Stomach smooth muscle (tissue), 2 donors: ENCODE data around the gene ADCY3.
"Not testable (repeated sequence)": the region's sequence is repeated elsewhere in the genome, so short reads cannot be mapped to it uniquely, and the experiment has no call there.

Experiments used
- H3K27ac ChIP-seq: one replicate; pipeline ENCODE4 v1.7.0; 2013; ENCODE audit warnings: mild to moderate bottlenecking, low read length, inconsistent platforms
- H3K27me3 ChIP-seq, 2 donors: one replicate each; pipeline ENCODE4 v1.7.0; 2013; ENCODE audit warnings: low read length in 2 of 2; ENCODE audit not compliant: insufficient read depth in 2 of 2, control insufficient read depth in 1 of 2
- H3K36me3 ChIP-seq, 2 donors: one replicate each; pipeline ENCODE4 v1.7.0; 2013; ENCODE audit warnings: low read length in 2 of 2; ENCODE audit not compliant: control insufficient read depth in 2 of 2, insufficient read depth in 2 of 2
- H3K4me1 ChIP-seq: one replicate; pipeline ENCODE4 v1.7.0; 2013; ENCODE audit warnings: low read length; ENCODE audit not compliant: control insufficient read depth, insufficient read depth
- H3K4me3 ChIP-seq, 2 donors: one replicate each; pipeline ENCODE4 v1.7.0; 2013; ENCODE audit warnings: low read length in 2 of 2
- H3K9ac ChIP-seq, 2 donors: one replicate each; pipeline ENCODE4 v1.7.0; 2013; ENCODE audit warnings: low read length in 2 of 2, mild to moderate bottlenecking in 1 of 2
- H3K9me3 ChIP-seq, 2 donors: one replicate each; pipeline ENCODE4 v1.7.0; 2013; ENCODE audit warnings: low read length in 2 of 2; ENCODE audit not compliant: control insufficient read depth in 2 of 2
- donor health status: healthy.
- donor health status: Pancreatic carcinoma.

The ADCY3 gene

DNA sequence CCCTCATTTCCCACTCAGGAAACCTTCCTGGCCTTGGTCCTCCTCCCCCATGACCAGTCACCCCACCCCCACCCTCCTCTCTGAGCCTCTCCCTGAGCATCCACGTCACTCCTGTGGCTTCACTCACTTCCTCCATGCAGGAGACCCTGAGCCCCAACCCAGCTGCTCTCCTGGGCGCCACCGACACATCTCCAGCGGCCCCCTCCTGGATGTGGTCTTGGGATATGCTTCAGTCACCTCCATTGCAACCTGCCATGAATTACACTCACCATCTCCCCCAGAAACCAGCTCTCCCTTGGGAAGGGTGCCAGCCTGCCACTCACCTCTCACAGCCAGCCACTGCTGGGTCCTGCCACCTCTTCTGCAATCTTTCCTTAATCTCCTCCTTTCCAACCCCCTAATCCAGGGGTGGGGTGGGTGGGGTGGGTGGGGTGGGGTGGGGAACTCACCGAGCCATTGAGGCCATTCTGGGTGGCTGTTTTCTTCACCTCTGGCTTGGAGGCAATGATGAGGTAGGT lies 82.0 kb downstream of the ADCY3 start:
- H3K36me3 ChIP-seq = peaks cover 3 to 7% of the 10 kb centered on the region in 2 donors
- no peaks in the 10 kb centered on the region for H3K27me3 ChIP-seq
- no peak overlapping the region for H3K9ac ChIP-seq
- no peaks in the 10 kb centered on the region for H3K9me3 ChIP-seq
- no peaks in the 10 kb centered on the region for H3K4me1 ChIP-seq
- no peak overlapping the region for H3K4me3 ChIP-seq
- H3K27ac ChIP-seq = no peak overlapping the region

DNA sequence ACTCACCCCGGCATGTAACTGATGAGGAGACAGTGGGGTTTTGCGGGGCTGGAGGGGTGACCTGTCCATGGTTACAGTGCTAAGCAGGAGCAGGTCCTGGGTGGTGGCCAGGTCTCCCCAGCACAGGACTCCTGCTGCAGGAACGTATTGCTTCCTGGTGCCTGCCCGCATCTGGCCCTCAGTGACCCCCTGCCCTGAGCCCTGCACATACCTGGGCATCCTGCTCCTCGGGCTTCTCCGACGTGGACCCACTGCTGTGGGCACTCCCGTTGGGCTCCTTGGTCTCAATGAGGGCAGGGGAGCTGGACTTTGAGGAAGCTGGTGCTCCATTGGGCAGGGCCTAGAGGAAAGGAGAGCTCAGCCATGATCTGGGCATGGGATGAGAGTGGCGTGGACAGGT lies 83.3 kb downstream of the ADCY3 start:
- Histone ChIP-seq H3K4me1 (no peaks in the 10 kb centered on the region), H3K9me3 (no peaks in the 10 kb centered on the region), H3K36me3 (peaks cover 3 to 7% of the 10 kb centered on the region in 2 donors), H3K27ac (no peak overlapping the region), H3K4me3 (no peak overlapping the region), H3K27me3 (no peaks in the 10 kb centered on the region), H3K9ac (no peak overlapping the region)

DNA sequence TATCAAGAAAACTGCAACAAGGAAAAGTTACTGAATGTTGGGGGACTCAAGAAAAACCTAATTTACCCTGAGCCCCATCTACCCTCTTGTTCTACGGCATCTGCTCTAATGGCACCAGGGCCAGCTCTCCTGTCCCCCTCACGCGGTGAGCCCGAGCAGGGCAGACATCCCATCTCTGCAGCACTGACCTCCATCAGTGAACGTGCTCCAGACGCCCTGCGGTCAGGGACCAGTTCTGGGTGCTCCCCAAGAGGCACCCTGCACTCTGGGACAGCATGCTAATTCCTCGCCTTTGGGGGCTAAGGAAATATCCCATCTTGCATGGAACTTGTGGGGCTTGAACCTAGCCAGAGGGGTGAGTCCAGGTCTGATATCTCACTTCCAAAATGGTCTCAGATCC lies 83.8 kb downstream of the ADCY3 start:
- H3K9ac ChIP-seq = no peak overlapping the region
- peaks cover 3 to 7% of the 10 kb centered on the region in 2 donors for H3K36me3 ChIP-seq
- no peaks in the 10 kb centered on the region for H3K27me3 ChIP-seq
- no peaks in the 10 kb centered on the region for H3K9me3 ChIP-seq
- no peaks in the 10 kb centered on the region for H3K4me1 ChIP-seq
- no peak overlapping the region for H3K4me3 ChIP-seq
- no peak overlapping the region for H3K27ac ChIP-seq

DNA sequence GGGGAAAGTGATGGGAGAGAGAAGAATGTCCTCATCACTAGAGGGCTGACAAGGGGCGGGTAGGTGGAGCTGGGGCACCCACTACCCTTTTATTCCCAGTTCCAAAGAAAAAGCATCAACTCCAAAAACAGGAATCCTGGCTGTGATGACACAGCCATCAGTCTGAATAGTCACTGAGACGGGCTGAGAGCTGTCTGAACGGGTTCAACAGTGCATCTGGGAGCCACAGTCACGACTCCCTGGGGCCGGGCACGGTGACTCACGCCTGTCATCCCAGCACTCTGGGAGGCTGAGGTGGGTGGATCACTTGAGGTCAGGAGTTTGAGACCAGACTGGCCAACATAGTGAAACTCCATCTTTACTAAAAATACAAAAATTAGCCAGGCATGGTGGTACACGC lies 84.6 kb downstream of the ADCY3 start:
- not testable (repeated sequence) for H3K36me3 ChIP-seq, H3K9ac ChIP-seq, H3K9me3 ChIP-seq, H3K27ac ChIP-seq, H3K4me1 ChIP-seq, H3K4me3 ChIP-seq, H3K27me3 ChIP-seq

DNA sequence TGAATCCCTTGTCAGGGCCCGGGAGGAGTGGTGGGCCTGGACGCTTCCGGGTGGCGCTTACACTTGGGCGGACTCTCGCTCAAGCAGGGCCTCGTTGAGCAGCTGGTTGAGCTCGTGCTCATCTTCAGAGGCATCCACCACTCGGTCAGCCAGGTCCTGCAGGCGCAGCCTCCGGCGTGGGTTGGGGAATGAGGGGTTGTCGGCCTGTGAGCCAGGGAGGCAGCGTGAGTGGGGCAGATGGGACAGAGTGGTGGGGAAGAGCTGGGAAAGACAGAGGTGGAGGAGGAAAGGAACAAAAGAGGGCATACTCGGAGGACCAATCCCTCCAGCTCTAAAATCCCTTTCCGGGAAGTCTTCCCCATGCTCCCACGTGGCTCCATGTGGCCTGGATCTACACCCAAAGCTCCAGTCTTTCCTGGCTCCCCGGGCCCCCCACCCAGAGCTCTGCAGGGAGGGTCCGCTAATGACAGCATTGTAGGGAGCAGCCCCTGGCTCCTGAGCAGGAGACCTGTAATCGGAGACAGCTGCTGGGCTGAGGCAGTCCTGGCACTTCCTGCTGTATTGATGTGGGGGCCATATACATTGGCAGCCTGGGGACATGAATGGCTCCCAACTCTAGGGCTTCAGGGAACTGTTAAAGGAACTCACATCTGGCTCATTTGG lies 85.2 kb downstream of the ADCY3 start:
- Histone ChIP-seq H3K9me3 (no peaks in the 10 kb centered on the region), H3K36me3 (peaks cover 3 to 7% of the 10 kb centered on the region in 2 donors), H3K4me1 (no peaks in the 10 kb centered on the region), H3K4me3 (no peak overlapping the region), H3K27me3 (no peaks in the 10 kb centered on the region), H3K27ac (no peak overlapping the region), H3K9ac (no peak overlapping the region)

DNA sequence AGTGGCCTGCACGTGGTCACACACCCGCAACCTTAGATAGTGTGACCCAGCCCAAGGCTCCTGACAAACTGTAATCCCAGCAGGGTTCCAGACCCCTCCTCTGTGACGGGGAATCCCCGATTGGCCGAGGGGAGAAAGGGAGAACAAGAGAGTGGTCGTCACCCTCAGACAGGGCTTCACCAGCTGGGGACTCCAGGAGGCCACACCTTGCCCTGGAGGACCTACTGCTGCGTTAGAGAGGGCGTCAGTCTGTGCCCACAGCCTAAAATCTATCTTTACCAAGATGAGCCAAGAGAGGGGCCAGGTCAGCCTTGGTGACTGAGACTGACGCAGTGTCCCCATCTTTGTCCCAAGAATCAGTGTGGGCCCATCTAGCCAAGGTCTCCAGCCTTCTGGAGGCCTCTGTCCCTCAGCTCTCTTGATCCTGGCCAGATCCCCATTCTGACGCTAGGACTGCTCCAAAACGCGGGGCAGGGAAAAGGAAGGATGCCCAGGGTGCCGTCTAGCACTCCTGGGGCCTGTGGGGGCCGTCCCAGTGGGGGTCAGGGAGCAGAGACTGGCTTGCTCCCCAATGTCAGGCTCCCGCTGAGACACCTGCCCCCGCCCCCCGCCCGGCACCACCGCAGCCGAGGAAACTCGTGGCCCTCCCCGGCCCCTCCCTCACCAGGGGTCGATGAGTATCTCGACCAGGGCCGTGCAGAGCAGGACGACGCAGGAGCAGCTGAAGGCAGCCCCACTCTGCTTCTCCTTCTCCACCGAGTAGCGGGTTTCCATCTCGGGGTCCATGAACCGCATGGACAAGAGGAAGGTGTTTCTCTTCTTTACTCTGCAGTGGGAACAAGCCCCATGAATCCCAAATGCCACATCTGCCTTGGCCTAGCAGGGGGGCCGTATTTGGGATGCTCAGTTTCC lies 86.0 kb downstream of the ADCY3 start:
- Histone ChIP-seq H3K27me3 (no peaks in the 10 kb centered on the region), H3K9me3 (no peaks in the 10 kb centered on the region), H3K27ac (no peak overlapping the region), H3K4me1 (no peaks in the 10 kb centered on the region), H3K36me3 (peaks cover 3 to 7% of the 10 kb centered on the region in 2 donors), H3K9ac (no peak overlapping the region), H3K4me3 (no peak overlapping the region)

DNA sequence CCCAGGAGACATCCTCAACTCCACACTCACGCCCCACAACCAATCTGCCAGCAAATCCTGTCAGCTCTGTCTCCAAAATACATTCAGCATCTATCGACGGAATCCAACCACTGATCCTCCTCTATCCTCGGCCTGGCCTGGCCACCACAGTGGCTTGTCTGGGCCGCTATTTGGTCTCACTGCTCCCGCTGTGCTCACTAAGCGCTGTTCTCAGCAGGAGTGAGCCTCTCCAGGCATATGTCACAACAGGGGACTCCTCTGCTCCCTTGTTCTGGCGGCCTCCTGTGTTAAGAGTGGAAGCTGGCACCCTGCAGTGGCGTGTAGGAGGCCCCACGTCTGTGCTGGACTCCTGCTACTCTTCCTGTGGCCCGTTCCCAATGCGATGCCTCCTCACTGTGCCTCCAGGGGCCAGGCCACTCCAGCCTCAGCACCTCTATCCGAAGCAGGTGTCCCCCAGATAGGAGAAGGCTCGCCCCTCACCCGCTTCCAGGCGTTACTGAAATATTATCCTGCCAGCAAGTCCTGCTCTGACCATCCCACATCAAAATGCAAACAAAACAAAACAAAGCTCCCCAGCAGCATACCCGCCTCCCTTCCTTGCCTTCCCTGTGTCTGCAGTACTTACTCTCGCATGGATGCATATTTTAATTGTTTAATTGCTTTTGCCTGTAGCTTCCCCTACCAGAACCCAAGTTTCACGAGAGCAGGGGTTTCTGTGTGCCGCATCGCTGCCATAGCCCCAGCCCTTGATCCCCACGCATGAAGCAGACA lies 86.9 kb downstream of the ADCY3 start:
- Histone ChIP-seq H3K27me3 (no peaks in the 10 kb centered on the region), H3K4me3 (no peak overlapping the region), H3K9ac (no peak overlapping the region), H3K36me3 (peaks cover 3 to 7% of the 10 kb centered on the region in 2 donors), H3K9me3 (no peaks in the 10 kb centered on the region), H3K4me1 (no peaks in the 10 kb centered on the region), H3K27ac (no peak overlapping the region)

DNA sequence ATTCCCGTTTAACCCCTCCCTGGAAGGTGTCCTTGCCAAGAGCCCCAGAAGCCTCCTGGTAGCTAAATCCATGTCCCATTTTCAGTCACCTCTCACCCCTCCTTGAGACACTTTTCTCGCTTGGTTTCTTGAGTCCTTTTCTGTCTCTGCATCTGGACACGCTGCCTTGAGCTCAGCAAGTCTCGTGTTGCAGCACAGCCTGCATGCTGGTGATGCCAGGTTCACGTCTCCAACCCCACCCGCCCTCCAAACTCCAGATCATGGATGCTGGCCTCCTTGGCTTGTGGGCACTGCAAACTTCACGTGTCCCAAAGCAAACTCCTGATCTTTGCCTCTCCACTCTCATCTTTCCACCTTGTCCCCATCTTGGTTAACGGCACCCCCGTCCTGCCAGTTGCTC lies 87.5 kb downstream of the ADCY3 start:
- H3K27ac ChIP-seq = no peak overlapping the region
- no peak overlapping the region for H3K9ac ChIP-seq
- H3K4me3 ChIP-seq = no peak overlapping the region
- no peaks in the 10 kb centered on the region for H3K27me3 ChIP-seq
- H3K9me3 ChIP-seq = no peaks in the 10 kb centered on the region
- H3K36me3 ChIP-seq = peaks cover 3 to 7% of the 10 kb centered on the region in 2 donors
- H3K4me1 ChIP-seq = peaks cover 5% of the 10 kb centered on the region

DNA sequence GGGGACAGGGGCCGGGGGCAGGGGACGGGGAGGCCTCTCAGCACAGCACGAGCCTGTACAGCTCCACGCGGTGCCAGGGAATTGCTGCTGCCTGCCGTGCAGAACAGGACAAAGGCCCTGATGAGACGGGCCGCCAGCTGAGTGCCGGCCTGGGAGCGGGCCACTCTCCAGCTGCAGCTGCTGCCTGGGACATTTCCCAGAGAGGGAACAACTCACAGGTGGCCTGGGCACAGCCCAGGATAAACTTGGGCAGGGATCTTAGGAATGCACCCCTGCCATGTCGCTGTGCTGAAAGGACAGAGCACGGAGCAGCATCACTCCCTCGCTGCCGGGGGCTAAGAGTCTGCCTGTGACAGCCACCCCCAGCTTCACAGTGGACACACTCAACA lies 88.0 kb downstream of the ADCY3 start:
- Histone ChIP-seq H3K27me3 (no peaks in the 10 kb centered on the region), H3K4me3 (no peak overlapping the region), H3K9me3 (no peaks in the 10 kb centered on the region), H3K27ac (no peak overlapping the region), H3K36me3 (peaks cover 3 to 7% of the 10 kb centered on the region in 2 donors), H3K9ac (no peak overlapping the region), H3K4me1 (peaks cover 9% of the 10 kb centered on the region)

DNA sequence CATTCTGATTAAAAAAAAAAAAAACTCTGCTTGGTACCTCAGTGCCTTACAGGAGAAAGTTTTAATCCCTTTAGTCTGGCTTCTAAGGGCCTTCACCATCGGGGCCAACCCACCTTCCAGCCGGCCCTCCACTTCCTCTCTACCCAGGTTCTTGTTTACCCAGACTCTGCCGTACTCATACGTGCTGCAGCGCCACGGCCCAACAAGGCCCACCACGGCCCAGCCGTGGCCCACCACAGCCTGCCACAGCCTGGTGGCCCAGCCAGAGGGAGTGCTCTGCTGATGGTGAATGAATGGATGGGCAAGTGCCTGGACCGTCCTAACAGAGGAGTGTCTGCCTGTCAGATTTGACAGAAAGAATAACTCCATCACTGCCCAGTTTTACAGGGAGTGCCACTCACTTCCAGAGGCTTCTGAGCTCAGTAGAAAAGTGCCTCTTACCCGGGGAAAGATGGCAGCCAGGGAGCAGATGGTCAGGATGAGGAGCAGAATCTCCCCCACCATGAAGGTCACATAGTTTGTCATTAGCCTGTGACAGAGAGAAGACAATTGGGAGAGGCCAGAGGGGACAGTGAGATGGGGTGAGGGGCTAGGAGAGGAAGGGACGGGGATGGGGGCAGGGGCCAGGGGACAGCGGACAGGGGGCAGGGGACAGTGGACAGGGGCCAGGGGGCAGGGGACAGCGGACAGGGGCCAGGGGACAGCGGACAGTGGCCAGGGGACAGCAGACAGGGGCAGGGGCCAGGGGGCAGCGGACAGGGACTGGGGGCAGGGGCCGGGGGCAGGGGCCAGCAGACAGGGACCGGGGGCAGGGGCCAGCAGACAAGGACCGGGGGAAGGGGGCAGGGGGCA lies 88.6 kb downstream of the ADCY3 start:
- H3K27ac ChIP-seq = no peak overlapping the region
- H3K4me3 ChIP-seq = no peak overlapping the region
- H3K36me3 ChIP-seq = peaks cover 2 to 7% of the 10 kb centered on the region in 2 donors
- no peak overlapping the region for H3K9ac ChIP-seq
- no peaks in the 10 kb centered on the region for H3K27me3 ChIP-seq
- H3K4me1 ChIP-seq = peaks cover 10% of the 10 kb centered on the region
- no peaks in the 10 kb centered on the region for H3K9me3 ChIP-seq
